ENCODE data around the gene GYG1.

The GYG1 gene

DNA sequence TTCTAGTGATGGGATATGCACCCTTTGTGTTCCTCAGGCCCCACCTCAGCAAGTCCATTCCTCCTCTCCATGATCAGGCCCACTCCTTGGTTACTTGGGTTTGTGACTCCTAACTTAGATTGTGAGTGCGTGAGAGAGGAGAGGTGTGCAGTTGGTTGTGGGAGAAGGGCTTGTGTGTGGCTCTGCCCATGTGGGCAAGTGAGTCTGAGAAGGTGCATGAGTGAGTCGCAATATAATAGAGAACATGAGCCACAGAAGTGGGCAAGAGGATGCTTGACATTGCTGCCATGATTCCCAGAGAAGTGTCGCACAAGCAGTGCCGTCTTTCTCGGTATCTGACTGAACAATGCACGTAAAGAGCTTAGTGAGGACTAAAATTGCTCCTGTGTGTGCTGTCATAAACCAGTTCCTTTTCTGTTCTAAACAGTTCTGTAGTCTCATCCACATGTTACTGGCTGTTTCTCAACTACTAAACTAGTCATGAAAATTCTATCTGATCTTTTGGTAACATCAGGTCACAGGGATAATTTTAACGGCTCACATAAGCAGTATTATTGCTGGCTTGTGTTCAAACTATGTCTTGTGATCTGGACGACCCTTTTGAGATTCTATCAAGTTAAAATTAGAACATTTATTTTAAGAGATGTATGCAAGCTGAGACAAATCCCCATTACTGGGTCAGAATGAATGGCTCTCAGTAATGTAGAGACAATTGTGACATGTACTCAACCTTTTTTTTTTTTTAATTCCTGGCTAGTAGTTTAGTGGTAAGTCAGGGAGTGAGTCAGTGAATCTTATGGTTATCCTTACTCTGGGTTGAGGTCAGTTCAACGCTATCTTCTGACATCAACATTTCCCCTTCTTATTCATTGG is 25.6 kb downstream of the GYG1 start:
- DNase-seq (ENCODE audit: low read depth): no peak

DNA sequence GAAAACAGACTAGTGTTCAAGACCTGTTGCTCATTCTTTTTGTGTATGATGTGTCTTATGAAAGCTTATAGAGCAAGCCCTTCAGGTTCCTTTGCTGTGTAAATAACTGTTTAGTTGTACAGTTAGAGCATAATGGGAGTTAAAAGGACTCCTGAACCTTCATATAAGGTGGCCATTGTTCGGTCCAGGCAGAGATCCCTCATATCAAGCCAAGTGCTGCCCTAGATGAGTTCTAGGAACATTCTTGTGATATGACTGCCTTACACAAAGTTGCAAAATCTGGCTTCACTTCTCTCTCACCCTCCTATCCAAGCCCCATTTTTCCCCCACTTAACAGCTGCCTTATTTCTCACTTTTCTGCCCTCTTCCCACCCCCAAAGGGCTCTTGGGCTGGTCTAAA is 26.9 kb downstream of the GYG1 start:
- DNase-seq (ENCODE audit: low read depth): no peak

DNA sequence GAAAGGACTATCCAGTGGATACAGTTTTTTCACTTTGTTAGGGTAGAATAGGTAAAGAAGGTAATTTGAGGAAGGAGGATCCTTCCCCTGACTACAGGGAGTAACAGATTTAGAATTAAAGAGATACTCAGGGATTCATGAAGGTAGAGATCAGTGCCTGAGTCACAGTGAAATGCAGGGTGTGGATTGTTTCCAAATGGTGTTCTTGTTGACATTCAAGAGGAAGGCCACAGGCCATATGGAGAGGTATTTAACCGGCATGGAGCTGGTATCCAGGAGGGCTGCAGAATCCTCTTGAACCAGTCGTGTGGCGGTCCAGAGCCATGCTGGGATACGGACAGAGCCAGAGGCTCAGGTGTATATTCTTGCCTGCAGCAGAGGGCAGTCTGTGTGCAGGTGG is 28.2 kb downstream of the GYG1 start:
- DNase-seq (ENCODE audit: low read depth): no peak

DNA sequence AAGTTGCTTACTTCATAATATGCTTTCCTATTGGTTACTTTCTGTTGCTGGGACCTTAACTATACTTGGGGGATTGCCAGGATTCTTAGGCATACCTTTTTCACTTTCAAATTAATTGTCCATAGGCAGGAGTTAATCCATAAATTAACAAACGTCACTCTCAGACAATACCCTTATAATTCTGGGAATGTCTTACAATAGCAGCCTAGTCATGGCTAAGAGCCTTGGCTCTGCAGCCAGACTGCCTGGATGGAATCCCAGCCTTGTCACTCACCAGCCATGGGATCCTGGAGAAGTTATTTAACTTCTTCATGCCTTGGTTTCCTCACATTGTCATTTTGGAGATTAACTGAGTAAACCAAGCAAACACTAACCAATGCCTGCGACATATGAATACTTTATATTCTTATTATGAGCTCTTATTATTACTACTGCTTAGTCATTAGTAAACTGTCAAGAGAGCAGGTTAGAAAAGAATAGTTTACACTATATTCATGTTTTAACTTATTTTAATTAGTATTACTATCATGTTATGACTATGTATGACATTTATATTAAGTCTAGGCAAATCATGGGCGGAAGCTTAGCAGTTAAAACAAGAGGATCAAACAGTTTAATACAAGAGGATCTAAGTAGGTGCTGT is 29.0 kb downstream of the GYG1 start:
- DNase-seq (ENCODE audit: low read depth): no peak

DNA sequence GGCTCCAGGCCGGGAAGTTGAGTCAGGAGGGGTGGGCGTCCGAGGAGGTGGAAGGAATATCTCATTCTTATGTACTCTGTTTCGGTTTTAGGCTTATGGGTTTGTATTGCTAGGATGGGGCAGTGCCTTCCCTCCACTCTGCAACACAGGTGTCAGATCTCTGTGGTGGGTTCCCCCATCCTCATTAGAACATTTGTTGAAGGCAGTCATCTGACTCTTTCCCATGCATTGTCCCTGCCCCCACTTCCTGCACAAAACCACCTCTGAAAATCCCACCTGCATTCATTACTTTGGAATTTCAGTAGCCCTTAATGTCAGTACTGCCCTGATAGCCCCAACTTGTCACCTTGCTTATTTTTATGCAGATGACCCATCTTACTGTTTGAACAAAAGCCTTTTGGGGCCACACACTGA is 29.5 kb downstream of the GYG1 start:
- no peak for DNase-seq (ENCODE audit: low read depth)

DNA sequence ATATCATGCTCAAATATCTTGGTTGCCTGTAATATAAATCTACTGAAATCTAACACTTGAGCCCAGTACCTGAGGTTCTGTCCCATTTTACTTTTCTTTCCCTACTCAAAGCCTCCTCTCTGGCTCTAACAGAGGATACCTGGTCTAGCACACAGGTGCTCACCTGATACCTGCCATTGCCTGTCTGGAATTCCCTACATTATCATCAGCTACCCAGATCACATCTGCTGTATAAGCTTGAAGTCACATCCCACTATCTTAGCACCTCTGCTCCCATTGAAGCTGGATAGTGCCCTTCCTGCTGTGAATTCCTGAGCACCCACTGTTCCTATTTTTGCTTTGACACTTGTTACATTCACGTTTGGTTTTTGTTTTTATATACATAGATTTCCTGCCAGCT is 30.5 kb downstream of the GYG1 start:
- DNase-seq (ENCODE audit: low read depth): no peak

DNA sequence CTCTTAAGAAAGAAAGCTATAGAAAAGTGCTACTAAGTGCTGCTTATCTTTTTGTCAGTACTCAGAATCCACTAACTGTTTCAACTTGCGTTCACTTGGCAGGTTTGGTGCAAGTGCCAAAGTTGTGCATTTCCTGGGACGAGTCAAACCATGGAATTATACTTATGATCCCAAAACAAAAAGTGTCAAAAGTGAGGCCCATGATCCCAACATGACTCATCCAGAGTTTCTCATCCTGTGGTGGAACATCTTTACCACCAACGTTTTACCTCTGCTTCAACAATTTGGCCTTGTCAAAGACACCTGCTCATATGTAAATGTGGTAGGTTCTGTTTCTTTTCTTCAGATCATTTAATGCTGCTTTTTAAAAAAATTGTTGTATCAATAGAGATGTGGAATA is 32.6 kb downstream of the GYG1 start:
- DNase-seq (ENCODE audit: low read depth): no peak

DNA sequence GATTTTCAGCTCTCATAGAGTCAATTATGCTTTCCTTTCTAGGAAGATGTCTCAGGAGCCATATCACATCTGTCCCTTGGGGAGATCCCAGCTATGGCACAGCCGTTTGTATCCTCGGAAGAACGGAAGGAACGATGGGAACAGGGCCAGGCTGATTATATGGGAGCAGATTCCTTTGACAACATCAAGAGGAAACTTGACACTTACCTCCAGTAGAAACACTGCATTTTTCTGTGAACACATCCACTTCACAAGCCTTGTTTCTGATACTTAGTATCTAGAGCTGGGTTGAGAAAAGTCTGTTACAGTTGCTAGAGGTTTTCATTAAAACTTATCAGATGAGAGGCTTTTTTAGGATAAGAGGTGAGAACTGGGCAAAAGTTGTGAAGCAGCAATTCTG is 35.4 kb downstream of the GYG1 start:
- no peak for DNase-seq (ENCODE audit: low read depth)

DNA sequence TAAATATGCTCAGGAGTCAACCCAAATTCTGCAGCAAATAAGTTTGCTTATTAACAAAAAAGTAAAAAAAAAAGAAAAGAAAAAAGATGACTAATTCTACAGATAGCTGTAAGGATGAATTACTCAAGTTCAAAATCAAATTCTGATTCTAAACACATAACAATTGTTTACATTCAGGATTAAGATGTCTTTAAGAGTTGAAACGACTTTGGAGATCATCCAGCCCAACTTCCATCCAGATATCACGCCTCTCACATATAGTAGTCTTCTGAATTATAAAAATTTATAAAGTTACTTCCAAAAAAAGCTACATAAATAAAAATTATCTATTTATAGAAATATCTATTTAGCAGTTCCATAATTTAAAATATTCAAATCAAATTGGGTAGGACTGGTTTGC is 39.8 kb downstream of the GYG1 start:
- DNase-seq (ENCODE audit: low read depth): no peak

DNA sequence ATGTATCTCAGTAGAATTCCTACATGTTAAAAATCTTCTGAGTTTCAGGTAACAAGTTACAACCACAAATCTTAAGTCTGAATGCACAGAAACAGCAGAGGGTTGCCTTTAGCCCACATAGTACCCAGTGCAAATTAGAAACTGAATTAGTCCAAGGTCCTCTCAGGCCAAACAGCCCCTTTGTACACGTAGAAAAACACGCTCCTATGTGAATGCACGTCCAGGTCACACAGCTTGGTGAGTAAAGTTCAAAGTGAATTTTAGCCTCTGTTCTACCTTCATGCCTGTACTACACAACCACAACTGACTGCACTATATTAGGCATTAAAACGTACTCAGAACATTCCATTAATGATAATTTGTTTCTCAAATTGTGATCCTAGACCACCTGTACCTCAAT is 46.3 kb downstream of the GYG1 start:
- DNase-seq (ENCODE audit: low read depth): no peak

DNA sequence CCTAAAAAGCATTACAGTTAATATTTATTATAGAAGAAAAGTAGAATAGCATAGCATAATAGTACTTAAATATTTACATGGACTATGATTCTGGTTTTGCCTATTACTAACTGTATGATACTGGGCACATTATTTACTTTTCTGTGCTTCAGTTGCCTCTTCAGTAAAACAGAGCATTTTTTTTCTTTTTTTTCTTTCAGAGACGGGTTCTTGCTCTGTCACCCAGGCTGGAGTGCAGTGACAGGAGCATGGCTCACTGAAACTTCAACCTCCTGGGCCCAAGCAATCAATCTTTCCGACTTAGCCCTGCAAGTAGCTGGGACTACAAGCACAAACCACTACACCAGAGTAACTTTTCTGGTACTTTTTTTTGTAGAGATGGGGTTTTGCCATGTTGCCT is 47.0 kb downstream of the GYG1 start:
- no peak for DNase-seq (ENCODE audit: low read depth)

DNA sequence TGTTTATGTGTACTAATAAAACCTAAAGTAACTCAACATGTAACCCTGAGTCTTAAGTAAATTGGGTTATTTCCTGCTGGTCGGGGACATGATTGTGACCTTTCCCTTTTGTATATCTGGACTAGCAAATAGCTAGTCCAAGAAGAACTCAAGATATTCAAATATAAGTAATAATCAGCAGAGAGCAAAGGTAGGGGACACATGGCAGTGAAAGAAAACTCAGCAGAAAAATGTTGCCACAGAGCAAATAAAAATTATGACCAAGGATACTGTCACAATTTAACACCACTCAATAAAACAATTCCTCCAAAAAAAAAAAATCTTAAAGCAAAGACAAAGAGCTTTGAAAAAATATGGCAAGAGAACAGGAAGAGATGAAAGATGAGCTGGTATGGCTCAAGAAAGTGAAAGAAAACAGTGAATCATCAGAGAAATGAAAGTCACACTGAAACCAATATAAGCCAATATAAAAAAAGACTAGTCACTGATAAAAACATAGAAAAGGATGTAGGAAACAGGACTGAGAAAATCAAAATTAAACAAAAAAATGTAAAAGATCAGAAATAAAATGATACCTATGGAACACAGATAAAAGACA is 51.5 kb downstream of the GYG1 start:
- DNase-seq (ENCODE audit: low read depth): no peak

DNA sequence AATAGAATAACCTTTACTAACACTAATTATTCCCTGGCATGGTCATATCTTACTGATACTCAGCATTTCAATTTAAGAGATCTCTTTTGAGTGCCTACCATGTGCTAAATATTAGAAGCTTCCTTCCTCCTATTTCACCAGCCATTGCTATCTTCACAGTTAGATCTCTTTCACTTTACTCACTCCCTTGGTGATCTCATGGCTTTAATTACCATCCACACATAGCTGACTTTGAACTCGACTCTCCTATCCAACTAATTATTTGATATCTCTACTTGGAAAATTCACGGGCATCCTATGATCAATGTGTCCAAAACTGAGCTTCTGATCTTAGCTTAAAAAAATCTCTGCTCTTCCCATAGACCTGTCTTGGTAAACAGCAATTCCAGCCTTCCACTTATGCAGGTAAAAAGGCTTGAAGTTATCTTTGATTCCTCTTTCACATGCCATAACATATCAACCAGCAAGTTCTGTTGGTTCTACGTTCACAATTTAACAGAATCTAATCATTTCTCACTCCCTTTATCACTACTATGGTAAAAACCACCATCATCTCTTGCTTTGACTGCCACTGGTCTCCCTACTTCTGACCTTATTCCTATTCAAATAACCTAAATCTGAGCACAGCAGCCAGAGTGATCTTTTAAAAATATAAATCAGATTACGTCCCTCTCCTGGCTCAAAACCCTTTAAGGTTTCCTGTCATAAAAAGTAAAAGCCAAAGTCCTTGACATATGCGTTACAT is 53.2 kb downstream of the GYG1 start:
- no peak for DNase-seq (ENCODE audit: low read depth)

DNA sequence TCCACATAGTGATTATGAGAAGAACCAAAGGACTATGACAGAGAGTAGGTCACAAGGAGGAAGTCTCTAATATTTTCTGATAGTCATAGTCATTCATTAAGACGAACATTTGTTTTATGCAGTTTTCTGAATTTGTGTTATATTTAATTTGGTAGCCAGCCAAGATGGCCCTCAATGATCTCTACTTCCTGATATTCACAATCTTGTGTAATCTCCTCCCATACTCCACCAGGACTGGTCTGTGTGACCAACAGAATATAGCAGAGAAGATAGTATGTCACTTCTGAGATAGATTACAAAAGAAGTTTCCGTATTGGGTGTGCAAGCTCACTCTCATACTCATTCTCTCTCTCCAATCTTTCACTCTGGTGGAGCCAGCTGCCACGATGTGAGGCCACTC is 64.2 kb downstream of the GYG1 start:
- DNase-seq (ENCODE audit: low read depth): no peak

DNA sequence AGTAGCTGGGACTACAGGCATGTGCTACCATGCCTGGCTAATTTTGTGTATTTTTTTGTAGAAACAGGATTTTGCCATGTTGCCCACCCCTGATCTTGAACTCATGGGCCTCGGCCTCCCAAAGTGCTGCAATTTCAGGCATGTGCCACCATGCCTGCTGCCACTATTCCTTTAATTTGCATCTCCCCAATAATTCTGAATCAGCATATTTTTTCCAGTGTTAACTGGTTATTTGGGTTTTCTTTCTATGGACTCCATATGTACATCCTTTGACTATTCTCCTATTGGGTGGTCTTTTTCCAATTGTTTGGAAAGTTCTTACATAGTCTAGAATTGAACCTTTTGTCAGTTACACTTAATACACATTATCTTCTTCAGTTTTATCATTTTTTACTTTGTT is 66.9 kb downstream of the GYG1 start:
- no peak for DNase-seq (ENCODE audit: low read depth)

DNA sequence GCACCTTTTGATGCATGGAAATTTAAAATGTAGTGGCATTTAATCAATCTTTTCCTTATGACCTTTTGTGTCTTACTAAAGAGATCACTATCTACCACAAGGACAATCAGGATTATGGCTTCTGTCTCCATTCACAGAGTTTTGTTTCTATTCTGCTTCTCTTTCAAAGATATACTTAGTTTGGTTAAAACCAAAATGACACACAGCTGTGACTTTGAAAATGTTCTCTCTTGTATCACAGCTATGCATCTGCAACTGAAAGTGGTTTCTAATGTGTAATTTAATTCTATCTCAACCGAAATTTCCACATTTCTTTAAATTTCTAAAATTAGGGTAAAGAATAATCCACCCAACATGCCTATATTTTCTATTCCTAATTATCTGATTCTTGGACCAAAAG is 67.3 kb downstream of the GYG1 start:
- DNase-seq (ENCODE audit: low read depth): no peak

DNA sequence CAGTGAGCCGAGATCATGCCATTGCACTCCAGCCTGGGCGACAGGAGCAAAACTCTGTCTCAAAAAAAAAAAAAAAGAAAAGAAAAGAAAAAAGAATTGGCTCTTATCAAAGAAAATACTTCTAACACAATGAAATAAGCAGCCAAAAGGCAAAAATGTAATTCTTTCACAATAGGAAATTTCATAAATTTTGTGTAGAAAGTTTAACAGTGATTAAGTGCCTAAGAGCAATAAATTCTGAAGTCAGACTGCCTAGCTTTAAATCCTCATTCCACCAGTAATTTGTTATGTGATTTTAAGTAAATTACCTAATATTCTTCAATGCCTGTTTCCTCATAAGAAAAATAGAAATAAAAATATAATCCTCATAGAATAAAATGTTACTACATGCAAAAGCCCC is 70.4 kb downstream of the GYG1 start:
- DNase-seq (ENCODE audit: low read depth): no peak

DNA sequence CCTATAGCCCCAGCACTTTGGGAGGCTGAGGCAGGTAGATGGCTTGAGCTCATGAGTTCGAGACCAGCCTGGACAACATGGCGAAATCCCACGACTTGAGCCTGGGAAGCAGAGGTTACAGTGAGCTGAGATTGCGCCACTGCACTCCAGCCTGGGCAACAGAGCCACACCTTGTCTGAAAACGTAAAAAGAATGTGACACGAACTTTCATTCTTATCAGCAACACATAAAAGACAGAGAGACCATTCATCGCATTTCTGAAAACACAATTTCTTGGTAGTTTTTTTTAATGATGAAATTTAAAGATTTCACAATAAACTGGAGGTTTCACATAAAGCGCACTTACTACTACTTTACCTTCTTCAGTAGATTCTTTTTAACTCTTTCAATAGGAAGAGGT is 76.5 kb downstream of the GYG1 start:
- DNase-seq (ENCODE audit: low read depth): no peak

Measured in stimulated activated CD8-positive, alpha-beta memory T cell treated with anti-CD3 and anti-CD28 coated beads, Interleukin-12 subunit alpha, Interleukin-12 subunit beta, amount 100 ng/mL, for 4 hours (primary cell).